Left lung (tissue), 10 donors: Measurements from ENCODE around the gene BBLN. TPM values are rescaled to one million over a fixed set of nuclear protein-coding genes. Genes with fewer than 3 reads are reported as not detected.

ENCODE experiments used
- ATAC-seq: fragments of 200-7000 bp; cut with Tn5 transposase; one replicate; pipeline ENCODE4 v1.9.1; 2020; ENCODE audit warnings: moderate library complexity
- DNase-seq, 4 donors: peaks; one replicate each; pipeline ENCODE4 v3.0.0-alpha.2; 2013 to 2020
- H3K27ac ChIP-seq, 2 donors: fragments of 200-600 bp; sonication (generic) in 1 of 2; one replicate each; pipeline versions ENCODE4 v1.5.0 to v1.8.0; 2020 to 2021
- H3K27me3 ChIP-seq, 2 donors: fragments of 200-600 bp; sonication (generic) in 1 of 2; one replicate each; pipeline versions ENCODE4 v1.5.0 to v1.8.0; 2020 to 2021
- H3K36me3 ChIP-seq, 2 donors: fragments of 200-600 bp; sonication (generic) in 1 of 2; one replicate each; pipeline versions ENCODE4 v1.5.0 to v1.8.0; 2020 to 2021
- H3K4me1 ChIP-seq, 2 donors: fragments of 200-600 bp; one replicate each; pipeline ENCODE4 v1.8.0; 2021
- H3K4me3 ChIP-seq, 2 donors: fragments of 200-600 bp; sonication (generic) in 1 of 2; one replicate each; pipeline versions ENCODE4 v1.5.0 to v1.8.0; 2020 to 2021; ENCODE audit warnings: mild to moderate bottlenecking in 1 of 2
- H3K9me3 ChIP-seq, 2 donors: fragments of 200-600 bp; sonication (generic) in 1 of 2; one replicate each; pipeline versions ENCODE4 v1.5.0 to v1.8.0; 2020 to 2021
- intact Hi-C, 2 donors: fragments of 100-400 bp; cut with DNase I; formaldehyde crosslinking; loops; one replicate each; pipeline versions ENCODE4 v1.11.2 to v1.14.2; 2022
- polyA plus RNA-seq, 6 donors: library from polyadenylated mRNA; unstranded; fragments of 120-200 nt; gene quantifications; one replicate each; pipeline ENCODE4 v1.2.1, GENCODE V29; 2013; ENCODE audit not compliant: insufficient read length in 6 of 6
- total RNA-seq, 2 donors: library from RNA; stranded (reverse); fragmentation: NEBNext Ultra II Directional; extraction: Animal tissue kit (Norgen Biotek cat#: 25700); gene quantifications; one replicate each; pipeline ENCODE4 v1.2.1, GENCODE V29; 2021
- TF ChIP-seq, protein P1 (sequence below), 2 donors: fragments of 200-600 bp; sonication (generic) in 1 of 2; IDR thresholded peaks; one replicate each; pipeline versions ENCODE4 v1.5.0 to v1.8.0; 2021; ENCODE audit warnings: antibody characterized with exemption in 2 of 2
- donor health status: DM: no; HTN: yes; CAD: no.
- donor health status: DM: no; HTN: no; CAD: no.

Gene BBLN
- total and polyA plus RNA-seq, 8 donors, result 27.1 to 66.0 (median 37.7) TPM

GRCh38 chr9:128121924-128122808, 37.9 kb upstream of the BBLN start:
- no peak for ATAC-seq
- DNase-seq, result peak in 1 of 4 donors; percentile 72
- Histone ChIP-seq H3K36me3 (peaks cover 0 to 49% of the 10 kb centered on the region in 2 donors), H3K27me3 (no peaks in the 10 kb centered on the region), H3K4me3 (no peak overlapping the region), H3K4me1 (peaks cover 4 to 37% of the 10 kb centered on the region in 2 donors), H3K27ac (no peak overlapping the region), H3K9me3 (no peaks in the 10 kb centered on the region)
- TF ChIP-seq, protein P1, sequence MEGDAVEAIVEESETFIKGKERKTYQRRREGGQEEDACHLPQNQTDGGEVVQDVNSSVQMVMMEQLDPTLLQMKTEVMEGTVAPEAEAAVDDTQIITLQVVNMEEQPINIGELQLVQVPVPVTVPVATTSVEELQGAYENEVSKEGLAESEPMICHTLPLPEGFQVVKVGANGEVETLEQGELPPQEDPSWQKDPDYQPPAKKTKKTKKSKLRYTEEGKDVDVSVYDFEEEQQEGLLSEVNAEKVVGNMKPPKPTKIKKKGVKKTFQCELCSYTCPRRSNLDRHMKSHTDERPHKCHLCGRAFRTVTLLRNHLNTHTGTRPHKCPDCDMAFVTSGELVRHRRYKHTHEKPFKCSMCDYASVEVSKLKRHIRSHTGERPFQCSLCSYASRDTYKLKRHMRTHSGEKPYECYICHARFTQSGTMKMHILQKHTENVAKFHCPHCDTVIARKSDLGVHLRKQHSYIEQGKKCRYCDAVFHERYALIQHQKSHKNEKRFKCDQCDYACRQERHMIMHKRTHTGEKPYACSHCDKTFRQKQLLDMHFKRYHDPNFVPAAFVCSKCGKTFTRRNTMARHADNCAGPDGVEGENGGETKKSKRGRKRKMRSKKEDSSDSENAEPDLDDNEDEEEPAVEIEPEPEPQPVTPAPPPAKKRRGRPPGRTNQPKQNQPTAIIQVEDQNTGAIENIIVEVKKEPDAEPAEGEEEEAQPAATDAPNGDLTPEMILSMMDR (IDR thresholded peaks at IDR 0.05), result no peak
- intact Hi-C loops, result no loop called here

DNA sequence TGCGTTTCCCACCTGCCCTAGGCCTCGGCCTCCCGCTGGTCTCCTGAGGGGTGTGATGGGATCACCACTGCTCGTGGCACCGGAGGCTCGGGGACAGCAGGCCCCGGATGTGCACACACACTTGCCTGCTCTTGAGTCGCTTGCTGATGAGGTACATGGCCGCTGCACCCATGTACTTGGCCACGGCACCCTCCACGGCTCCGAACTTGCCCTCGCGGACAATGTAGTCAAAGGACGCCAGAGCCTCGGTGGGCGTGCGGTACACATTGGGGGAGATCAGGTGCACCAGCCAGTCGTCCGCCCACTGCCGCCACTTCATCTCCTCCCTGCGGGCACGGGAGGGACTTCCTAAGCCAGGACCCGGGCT, 37.3 kb upstream of the BBLN start:
- TF ChIP-seq, protein P1 (IDR thresholded peaks at IDR 0.05), result no peak

DNA sequence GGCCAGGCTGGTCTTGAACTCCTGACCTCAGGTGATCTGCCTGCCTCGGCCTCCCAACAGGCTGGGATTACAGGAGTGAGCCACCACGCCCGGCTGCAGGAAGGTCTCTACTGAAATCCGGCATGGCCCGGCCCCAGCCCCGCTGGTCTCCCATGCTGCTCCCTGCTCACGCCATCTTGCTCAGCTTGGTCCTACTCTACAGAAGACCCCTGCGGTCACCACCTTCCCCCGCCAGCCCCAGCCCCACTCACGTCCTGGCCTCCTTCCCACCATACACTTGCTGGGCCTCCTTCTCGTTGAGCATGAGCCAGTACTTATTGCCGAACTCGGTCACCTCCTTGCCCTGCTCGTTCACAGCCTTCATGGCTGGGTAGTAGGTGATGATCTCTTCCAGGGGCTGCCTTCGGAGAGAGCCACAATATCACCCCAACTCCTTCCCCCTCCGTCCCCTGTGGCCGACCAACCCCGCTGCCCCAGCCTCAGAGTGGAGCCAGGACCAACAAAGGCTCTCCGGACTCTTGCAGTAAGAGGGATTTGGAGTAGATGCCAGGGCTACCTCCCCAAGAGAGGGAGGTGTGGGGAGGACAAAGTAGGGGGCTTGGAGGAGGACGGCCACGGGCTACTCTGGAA, 36.5 kb upstream of the BBLN start:
- H3K27me3 ChIP-seq, result no peaks in the 10 kb centered on the region
- no peak overlapping the region for H3K4me3 ChIP-seq
- H3K9me3 ChIP-seq, result no peaks in the 10 kb centered on the region
- no peak overlapping the region for H3K27ac ChIP-seq
- DNase-seq (peak in 1 of 4 donors; percentile 74), ATAC-seq (no peak)
- intact Hi-C loops, result no loop called here
- TF ChIP-seq, protein P1 (IDR thresholded peaks at IDR 0.05), result no peak
- H3K4me1 ChIP-seq, result peaks cover 0 to 28% of the 10 kb centered on the region in 2 donors
- H3K36me3 ChIP-seq, result peaks cover 0 to 49% of the 10 kb centered on the region in 2 donors

More for the DNA sequence above, 37.3 kb upstream of the BBLN start:
- peaks cover 0 to 49% of the 10 kb centered on the region in 2 donors for H3K36me3 ChIP-seq
- intact Hi-C loops, result no loop called here
- H3K4me3 ChIP-seq, result no peak overlapping the region
- no peaks in the 10 kb centered on the region for H3K27me3 ChIP-seq
- DNase-seq, result peak in 1 of 4 donors; percentile 32
- ATAC-seq, result no peak
- no peaks in the 10 kb centered on the region for H3K9me3 ChIP-seq
- H3K27ac ChIP-seq, result no peak overlapping the region
- peaks cover 3 to 33% of the 10 kb centered on the region in 2 donors for H3K4me1 ChIP-seq

DNA sequence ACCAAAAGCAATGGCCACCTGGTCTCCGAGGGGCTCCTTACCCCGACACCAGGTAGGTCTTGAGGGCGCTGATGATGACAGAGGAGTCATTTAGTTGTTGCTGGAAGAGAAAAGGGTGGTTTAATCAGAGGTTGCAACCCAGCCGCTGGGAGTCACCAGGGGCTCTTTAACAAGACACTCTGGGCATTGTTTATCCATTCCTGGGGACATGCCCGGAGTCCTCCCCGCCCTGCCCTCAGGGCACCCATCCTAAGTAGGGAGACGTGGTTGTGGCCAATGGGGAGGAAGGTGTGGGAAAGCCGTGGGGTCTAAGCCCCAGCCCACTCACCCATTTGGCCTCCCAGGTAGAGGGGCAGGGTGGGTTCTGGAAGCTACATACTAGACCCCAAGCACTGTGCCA, 35.6 kb upstream of the BBLN start:
- no peaks in the 10 kb centered on the region for H3K27me3 ChIP-seq
- DNase-seq, result peak in 1 of 4 donors; percentile 33
- TF ChIP-seq, protein P1 (IDR thresholded peaks at IDR 0.05), result no peak
- peaks cover 6 to 35% of the 10 kb centered on the region in 2 donors for H3K4me1 ChIP-seq
- no peaks in the 10 kb centered on the region for H3K9me3 ChIP-seq
- no peak overlapping the region for H3K27ac ChIP-seq
- no peak overlapping the region for H3K4me3 ChIP-seq
- intact Hi-C loops, result no loop called here
- ATAC-seq, result no peak
- H3K36me3 ChIP-seq, result peaks cover 0 to 49% of the 10 kb centered on the region in 2 donors
